Measurements from ENCODE around the gene STK26. TPM values are rescaled to one million over a fixed set of nuclear protein-coding genes. Genes with fewer than 3 reads are reported as not detected.
A peak's percentile ranks its signal among the peaks of the same experiment; 100 is the strongest.

STK26 gene
- total and polyA plus RNA-seq, 2 of the 13 experiments (the other 11 are each of a cell fraction or from before 2014, with no cell fraction given): 16.9 to 47.9 TPM

GRCh38 chrX:132022967-132023895, at the start of gene STK26 (continued):
- TF ChIP-seq NR3C1 (CRISPR knock-in tag; IDR thresholded peaks at IDR 0.05): no peak
- TF ChIP-seq ELF4 (CRISPR knock-in tag; IDR thresholded peaks at IDR 0.05; ENCODE audit: borderline replicate concordance): no peak
- TF ChIP-seq ZNF468 (CRISPR knock-in tag; IDR thresholded peaks at IDR 0.05): no peak
- no peak for TF ChIP-seq ZNF567 (CRISPR knock-in tag; IDR thresholded peaks at IDR 0.05; ENCODE audit: borderline replicate concordance)
- no peak for TF ChIP-seq HCFC1 (IDR thresholded peaks at IDR 0.05; ENCODE audit: low read depth, low read length)
- TF ChIP-seq ZNF484 (CRISPR knock-in tag; IDR thresholded peaks at IDR 0.05; ENCODE audit: borderline replicate concordance, low read depth): no peak
- no peak for TF ChIP-seq RXRB (CRISPR knock-in tag; IDR thresholded peaks at IDR 0.05; ENCODE audit: borderline replicate concordance)
- TF ChIP-seq ZNF350 (CRISPR knock-in tag; IDR thresholded peaks at IDR 0.05; ENCODE audit: borderline replicate concordance, low read depth): no peak
- TF ChIP-seq ARNT (IDR thresholded peaks at IDR 0.05): no peak
- no peak for TF ChIP-seq MAFK (conservative IDR thresholded peaks at IDR 0.05 in 1 of 2, IDR thresholded peaks at IDR 0.05 in 1 of 2; ENCODE audit: low read length in 2 of 2)
- no peak for TF ChIP-seq HOXA5 (CRISPR knock-in tag; IDR thresholded peaks at IDR 0.05)
- no peak for TF ChIP-seq ZNF776 (CRISPR knock-in tag; IDR thresholded peaks at IDR 0.05)
- no peak for TF ChIP-seq CSRNP2 (CRISPR knock-in tag; conservative IDR thresholded peaks at IDR 0.05; ENCODE audit: low read depth)
- TF ChIP-seq SATB2 (CRISPR knock-in tag; IDR thresholded peaks at IDR 0.05): no peak
- TF ChIP-seq KAT8 (CRISPR knock-in tag; IDR thresholded peaks at IDR 0.05): no peak
- no peak for TF ChIP-seq ZMYM3 (CRISPR knock-in tag; IDR thresholded peaks at IDR 0.05)
- TF ChIP-seq ZNF737 (CRISPR knock-in tag; IDR thresholded peaks at IDR 0.05; ENCODE audit: borderline replicate concordance): no peak
- TF ChIP-seq RBFOX2 (IDR thresholded peaks at IDR 0.05; ENCODE audit: low read depth, low read length): peak; percentile 89
- no peak for TF ChIP-seq NPAS2 (CRISPR knock-in tag; IDR thresholded peaks at IDR 0.05; ENCODE audit: borderline replicate concordance)
- no peak for TF ChIP-seq RNF219 (CRISPR knock-in tag; IDR thresholded peaks at IDR 0.05)
- no peak for TF ChIP-seq CENPT (CRISPR knock-in tag; IDR thresholded peaks at IDR 0.05; ENCODE audit: low read depth)
- no peak for TF ChIP-seq ZNF510 (CRISPR knock-in tag; IDR thresholded peaks at IDR 0.05; ENCODE audit: low read depth)
- no peak for TF ChIP-seq MLLT10 (CRISPR knock-in tag; IDR thresholded peaks at IDR 0.05)
- no peak for TF ChIP-seq ZNF274 (CRISPR knock-in tag; IDR thresholded peaks at IDR 0.05)
- no peak for TF ChIP-seq MEF2D (CRISPR knock-in tag; IDR thresholded peaks at IDR 0.05)
- TF ChIP-seq ZNF670 (CRISPR knock-in tag; IDR thresholded peaks at IDR 0.05; ENCODE audit: borderline replicate concordance): 0 out of 2 replicates have a peak, but pooled peaks have one; percentile 48
- no peak for TF ChIP-seq EED (CRISPR knock-in tag; IDR thresholded peaks at IDR 0.05)
- no peak for TF ChIP-seq ZNF253 (CRISPR knock-in tag; IDR thresholded peaks at IDR 0.05; ENCODE audit: borderline replicate concordance)
- TF ChIP-seq ZBTB7A (CRISPR knock-in tag; IDR thresholded peaks at IDR 0.05): no peak
